ENCODE results near the gene IZUMO4.

The IZUMO4 gene

DNA sequence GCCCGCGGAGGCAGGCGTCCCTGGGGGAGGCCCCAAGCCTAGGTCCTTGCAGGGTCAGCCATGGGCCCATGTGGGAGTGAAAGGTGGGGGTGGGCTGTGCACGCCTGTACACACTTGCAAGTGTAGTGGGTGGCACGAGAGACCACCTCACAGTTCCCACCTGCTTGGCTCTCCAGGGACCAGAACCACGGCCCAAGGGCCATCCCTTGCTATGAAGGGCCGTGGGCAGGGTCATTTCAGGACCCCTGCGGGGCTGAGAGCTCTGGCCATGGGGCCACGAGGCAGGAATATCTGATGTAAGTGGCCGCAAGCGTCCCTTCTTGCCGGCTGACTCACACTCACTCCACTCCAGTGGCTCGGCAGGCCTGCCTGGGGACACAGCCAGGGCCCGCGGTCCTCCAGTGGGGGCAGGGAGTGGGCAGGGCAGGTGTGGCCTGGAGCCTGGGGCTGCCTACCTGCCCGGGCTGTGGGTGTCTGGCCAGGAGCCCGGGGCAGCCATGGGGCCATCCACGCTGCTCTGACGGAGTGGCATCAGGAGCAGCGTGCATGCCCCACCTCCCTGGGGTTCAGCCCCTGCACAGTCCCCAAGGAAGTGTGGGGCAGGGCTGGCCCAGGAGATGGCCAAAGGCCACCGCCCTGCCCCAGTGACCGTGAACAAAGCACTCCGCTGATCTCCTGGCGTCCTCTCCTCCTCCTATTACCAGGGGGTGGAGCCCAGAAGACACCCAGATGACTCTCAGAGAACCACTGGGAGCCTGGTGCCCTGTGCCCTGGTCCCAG lies 37.1 kb upstream of the IZUMO4 start:
- DNase-seq = no peak

- DNase-seq = no peak
These were observed 35.7 kb upstream of the IZUMO4 start for GRCh38 chr19:2060884-2061494.

- peak; percentile 99 for DNase-seq
These were observed 35.0 kb upstream of the IZUMO4 start for GRCh38 chr19:2061495-2062388.

DNA sequence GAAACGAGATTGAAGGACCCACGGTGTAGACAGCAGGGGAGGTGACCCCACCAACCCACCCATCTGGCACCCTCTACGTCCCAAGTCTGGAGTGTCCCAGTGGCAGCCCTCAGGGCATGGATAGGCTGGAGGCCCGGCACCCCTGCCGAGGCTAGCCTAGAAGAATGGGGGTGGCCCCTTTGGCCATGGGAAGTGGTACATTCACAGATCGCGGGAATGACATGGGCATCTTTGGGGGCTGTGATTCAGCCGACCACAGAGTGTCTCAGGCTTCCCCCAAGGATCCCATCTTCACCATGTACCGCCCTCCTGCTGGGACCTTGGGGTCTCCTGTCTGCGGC lies 34.4 kb upstream of the IZUMO4 start:
- DNase-seq = no peak

DNA sequence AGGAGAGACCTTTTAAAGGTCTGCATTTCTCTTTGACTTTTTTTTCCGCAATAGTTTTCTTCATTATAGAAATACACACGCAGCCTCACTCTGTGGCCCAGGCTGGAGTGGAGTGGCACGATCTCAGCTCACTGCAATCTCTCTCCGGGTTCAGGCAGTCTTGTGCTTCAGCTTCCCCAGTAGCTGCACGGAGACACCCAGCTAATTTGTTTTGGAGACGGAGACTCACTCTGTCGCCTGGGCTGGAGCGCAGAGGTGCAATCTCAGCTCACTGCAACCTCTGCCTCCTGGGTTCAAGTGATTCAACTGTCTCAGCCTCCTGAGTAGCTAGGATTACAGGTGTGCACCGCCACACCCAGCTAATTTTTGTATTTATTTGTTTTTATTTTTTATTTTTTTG lies 33.9 kb upstream of the IZUMO4 start:
- no peak for DNase-seq

- DNase-seq = no peak
These were observed 32.9 kb upstream of the IZUMO4 start for GRCh38 chr19:2063824-2064223.

DNA sequence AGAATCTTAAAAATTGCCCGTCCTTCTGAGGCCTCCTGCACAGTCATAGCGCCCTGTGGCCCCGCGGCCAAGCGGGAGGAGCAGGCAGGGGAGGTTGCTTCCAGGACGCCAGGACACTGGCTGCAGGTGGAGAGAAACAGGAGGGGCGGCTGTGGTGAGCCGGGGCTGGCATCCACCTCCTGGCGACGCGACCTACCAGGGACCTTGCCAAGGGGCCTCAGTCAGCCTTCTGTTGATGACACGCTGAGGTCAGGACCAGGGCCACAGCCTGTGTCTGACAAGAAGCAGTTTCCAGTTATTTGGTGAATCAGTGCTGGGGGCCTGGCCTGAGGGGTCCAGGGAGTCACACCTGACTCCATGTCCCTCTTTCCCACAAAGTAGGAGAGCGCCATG lies 32.3 kb upstream of the IZUMO4 start:
- no peak for DNase-seq

GRCh38 chr19:2064788-2065524 lies 31.8 kb upstream of the IZUMO4 start:
- DNase-seq = no peak

- no peak for DNase-seq
These were observed 26.3 kb upstream of the IZUMO4 start for GRCh38 chr19:2070436-2070827.

- no peak for DNase-seq
These were observed 25.6 kb upstream of the IZUMO4 start for GRCh38 chr19:2070986-2071673.

GRCh38 chr19:2072757-2073551 lies 23.8 kb upstream of the IZUMO4 start:
- DNase-seq = no peak

- DNase-seq = no peak
These were observed 20.2 kb upstream of the IZUMO4 start for GRCh38 chr19:2076526-2076944.

- no peak for DNase-seq
These were observed 19.3 kb upstream of the IZUMO4 start for GRCh38 chr19:2077398-2077797.

DNA sequence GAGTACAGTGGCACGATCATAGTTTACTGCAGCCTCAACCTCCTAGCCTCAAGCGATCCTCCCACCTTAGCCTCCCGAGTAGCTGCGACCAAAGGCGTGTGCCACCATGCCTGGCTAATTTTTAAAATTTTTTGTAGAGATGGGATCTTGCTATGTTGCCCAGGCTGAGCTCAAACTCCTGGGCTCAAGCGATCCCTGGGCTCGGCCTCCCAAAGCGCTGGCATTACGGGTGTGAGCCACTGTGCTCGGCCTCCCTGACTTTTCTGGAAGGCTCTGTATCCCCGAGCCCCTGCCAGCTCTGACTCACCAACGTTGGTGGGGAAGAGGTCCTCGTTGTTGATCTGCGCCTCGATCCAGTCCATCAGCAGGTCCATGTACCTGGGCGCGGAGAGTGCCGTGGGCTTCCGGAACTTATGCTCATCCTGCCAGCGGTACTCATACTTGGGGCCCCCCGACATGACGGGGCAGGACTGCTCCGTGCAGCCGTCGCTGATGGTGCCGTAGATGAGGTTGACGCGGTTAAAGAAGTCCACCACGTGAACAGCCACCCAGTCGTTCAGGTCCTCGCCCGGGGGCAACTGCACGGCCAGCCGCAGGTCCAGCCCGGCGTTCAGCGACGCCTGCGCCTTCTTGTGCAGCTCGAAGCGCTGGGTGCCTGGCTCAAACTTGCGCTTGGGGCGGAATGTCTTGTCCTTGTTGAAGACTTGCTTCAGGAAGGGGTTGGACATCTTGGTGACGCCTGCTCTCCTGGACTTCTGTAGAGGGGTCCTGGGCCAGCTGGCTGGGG lies 18.7 kb upstream of the IZUMO4 start:
- no peak for DNase-seq

DNA sequence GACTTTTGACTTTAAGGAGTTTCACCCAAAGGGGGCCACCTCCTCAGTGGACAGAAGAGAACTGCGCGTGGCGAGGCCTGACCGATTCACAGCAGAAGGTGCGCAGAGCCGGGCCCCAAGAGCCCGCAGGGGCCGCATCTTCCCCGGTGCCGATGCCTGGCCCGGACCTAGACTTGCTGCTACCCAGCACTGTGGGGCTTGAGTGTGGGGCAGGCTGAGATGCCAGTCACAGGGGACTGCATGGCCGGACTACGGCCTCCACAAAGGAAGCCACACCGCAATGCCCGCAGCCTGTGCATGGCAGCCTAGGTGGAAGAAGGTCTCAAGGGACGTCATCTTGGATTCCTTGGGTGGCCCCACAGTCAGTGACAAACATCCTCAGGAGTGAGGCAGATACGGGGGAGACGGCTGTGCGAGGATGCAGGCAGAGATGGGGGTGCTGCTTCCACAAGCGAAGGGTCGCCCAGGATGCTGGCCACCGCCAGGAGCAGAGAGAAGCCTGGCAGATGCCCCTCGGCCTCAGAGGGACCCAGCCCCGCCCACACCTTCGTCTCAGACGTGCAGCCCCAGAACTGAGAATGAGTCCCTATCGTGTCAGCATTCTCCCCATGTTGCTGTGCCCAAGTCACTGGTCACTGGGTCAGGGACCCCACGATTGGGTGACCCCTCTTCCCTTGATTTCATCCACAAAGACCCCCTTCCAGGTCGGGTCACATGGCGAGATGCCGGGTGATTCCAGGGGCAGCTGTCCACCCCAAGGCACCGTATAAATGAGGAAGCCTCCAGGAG lies 17.4 kb upstream of the IZUMO4 start:
- no peak for DNase-seq

DNA sequence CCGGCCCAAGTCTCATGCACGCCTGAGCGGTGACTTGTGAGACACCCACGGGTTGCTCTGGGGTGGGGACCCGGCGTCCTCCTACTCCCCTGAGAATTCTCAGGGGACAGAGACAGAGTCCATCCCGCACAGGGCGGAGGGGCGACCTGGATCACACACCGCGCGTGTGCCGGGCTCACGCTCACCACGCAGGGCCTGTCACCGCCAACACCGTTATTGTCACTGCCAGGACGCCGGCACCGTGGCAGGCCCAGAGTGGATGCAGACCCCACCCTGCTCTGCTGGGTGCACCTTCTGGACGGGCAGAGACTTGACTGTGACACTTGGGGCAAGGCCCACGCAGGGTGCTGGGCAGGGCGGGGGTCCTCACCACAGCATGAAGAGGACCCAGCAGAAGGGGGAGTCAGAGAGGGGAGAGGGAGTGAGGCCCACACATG lies 16.8 kb upstream of the IZUMO4 start:
- no peak for DNase-seq

DNA sequence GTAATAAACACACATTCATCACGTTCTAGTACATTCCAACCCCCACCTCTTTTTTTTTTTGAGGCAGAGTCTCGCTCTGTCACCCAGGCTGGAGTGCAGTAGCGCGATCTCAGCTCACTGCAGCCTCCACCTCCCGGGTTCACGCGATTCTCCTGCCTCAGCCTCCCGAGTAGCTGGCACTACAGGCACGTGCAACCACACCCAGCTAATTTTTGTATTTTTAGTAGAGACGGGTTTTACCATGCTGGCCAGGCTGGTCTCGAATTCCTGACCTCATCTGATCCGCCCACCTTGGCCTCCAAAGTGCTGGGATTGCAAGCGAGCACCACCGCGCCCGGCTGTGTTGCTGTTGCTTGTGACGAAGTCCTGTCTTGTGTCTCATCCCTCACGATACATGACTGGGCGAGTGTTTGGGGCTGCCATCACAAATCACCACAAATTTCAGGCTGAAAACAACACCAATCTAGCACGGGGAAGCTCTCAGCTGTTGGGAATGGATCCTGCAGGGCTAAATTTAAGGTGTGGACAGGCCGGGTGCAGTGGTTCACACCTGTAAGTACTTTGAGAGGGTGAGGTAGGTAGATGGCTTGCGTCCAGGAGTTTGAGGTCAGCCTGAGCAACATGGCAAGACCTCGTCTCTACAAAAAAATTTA lies 16.3 kb upstream of the IZUMO4 start:
- DNase-seq = no peak

DNA sequence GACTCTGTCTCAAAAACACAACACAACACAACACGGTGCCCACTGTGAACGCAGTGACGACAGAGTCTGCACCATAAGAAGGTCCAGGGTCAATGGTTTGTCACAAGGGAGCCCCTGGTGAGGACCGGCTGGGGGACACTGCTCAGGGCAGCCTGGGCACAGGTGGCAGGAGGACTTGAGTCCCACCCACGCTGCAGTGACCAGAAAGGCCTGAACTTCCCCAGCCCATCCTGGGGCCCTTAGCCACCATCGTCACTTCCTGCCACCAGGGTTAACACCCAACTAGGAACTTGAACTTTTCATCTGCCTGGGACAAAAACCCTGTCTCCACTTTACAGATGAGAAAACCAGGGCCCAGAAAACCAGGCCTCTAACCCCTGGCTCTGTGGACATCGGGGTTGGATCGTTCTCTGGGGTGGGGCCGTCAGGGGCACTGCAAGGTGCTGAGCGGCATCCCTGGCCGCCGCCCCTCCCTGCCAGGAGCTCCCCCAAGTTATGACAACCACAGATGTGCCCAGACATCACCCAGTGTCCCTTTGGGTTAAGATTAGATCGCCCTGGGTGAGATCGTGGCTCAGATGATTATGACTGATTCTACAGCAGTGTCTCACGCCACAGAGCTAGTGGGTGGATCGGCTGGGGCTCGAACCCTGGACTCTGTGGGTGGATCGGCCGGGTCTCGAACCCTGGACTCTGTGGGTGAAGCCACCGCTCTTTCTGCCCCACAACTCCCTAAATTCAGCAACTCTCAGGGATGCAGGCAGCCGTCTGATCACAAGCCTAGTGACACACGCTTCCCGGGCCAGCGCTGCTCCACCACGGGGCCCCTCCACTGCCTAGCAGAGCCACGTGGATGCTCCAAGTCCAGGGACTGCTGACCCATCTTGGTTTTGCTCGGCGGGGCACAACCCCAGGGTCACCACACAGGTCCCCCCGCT lies 14.6 kb upstream of the IZUMO4 start:
- no peak for DNase-seq

Data from effector CD8-positive, alpha-beta T cell (primary cell).